A172 (cell line): ENCODE data around the gene RNH1. TPM values are rescaled to one million over a fixed set of nuclear protein-coding genes. Genes with fewer than 3 reads are reported as not detected.

Experiments used
- DNase-seq: peaks from one replicate; pipeline ENCODE4 v3.0.0-alpha.2; 2015; ENCODE audit warnings: low spot score
- total RNA-seq: library from RNA; depleted of rRNA; stranded (reverse); fragments of >200 nt; shearing (Covaris generic); gene quantifications from 2 replicates; pipeline ENCODE4 v1.2.3, GENCODE V29; 2014; rRNA removed

The RNH1 gene
- total RNA-seq = 299 and 316 TPM in 2 replicates

DNA sequence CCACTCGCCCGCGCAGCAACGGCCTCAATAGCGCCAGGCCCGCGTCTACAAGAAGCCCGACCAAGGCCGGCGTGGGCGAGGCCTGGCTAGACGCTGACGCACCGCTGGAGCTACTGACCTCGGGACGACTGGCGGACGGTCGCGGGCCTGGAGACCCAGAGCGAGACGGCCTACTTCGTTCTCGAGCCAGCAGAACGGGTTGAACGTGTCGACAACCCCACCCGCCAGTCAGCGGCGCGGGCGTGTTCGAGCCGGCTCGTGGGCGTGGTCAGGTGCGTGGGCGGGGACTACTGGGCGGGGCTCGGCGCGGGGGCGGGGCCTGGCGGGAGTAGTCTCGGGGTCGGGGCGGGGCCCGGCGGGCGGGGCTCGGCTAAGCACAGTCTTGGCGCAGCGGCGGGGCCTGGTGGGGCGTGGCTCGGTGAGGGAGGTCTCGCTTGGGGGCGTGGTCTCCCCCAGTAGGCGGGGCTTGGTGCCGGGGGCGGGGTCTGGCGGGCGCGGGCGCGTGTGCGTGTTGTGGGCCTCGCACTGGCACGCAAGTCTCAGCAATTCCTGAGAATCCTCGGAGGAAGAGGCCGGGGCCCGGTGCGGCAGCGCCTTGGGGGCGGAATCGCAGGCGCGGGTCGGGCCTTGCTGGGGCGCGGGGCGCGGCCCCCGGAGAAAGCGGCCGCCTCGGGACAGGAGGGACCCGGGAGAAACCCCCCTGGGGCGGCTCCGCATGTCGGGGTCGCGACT is at the start of gene RNH1:
Gene RNH1, minus strand, starts transcription at position 248 of the 732 bp plus-strand sequence. CDS start 5,080 bp downstream, outside the sequence.
- peak; percentile 80 for DNase-seq

- DNase-seq = no peak
Measured at GRCh38 chr11:555780-556661, 49.0 kb upstream of the RNH1 start.

GRCh38 chr11:555227-555779 is 48.3 kb upstream of the RNH1 start:
- DNase-seq = no peak

DNA sequence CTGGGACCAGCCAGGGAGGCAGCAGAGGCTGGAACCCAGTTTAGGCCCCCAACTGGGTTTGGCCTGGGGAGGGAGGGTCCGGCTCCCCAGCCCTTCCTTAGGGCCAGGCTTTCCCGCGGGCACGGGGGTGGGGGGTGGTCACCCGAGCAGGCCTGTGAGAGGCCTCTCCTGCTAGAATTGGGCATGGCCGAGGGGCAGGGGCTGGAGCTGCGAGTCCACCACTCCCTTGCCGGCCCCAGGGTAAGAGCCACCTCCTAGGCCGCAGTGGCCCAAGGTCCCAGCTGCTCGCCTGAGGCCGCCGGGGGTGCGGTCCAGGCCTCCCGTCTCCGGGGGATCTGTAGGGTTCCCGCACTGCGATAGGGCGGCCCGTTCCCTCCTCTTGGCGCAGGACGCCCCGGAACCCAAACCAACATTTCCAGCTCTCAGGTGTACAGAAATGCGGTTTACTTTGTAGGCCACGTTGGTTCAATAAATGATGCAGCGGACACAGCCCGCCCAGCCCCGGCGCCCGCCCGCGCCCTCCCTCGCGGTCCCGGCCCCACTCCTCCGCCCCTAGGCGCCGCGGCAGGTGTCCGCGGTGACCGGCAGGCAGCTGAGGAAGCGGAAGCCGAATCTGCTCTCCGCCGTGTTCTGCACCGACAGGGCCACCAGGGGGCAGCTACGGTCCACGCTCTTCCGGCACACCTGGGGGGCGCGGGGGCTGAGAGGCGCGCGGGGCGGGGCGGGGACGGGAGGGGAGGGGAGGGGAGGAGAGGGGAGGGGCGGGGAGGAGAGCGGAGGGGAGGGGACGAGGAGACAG is 47.6 kb upstream of the RNH1 start:
- DNase-seq = peak; percentile 40

DNA sequence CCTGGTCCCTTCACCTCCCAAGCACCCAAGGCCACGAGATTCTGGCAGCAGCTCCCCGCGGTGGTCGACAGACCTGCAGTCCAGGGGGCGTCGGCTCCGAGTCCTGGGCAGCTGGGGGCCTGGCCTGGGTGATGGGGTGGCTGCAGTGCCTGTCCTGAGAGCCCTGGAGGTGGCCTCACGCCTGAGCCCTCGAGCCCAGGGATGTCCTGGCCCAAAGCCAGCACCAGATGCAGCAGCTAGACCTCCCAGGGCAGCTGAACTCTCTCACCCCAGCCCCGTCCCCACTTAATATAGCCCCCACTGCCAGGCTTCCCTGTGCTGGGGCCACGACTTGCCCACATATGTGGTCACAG is 46.9 kb upstream of the RNH1 start:
- no peak for DNase-seq

DNA sequence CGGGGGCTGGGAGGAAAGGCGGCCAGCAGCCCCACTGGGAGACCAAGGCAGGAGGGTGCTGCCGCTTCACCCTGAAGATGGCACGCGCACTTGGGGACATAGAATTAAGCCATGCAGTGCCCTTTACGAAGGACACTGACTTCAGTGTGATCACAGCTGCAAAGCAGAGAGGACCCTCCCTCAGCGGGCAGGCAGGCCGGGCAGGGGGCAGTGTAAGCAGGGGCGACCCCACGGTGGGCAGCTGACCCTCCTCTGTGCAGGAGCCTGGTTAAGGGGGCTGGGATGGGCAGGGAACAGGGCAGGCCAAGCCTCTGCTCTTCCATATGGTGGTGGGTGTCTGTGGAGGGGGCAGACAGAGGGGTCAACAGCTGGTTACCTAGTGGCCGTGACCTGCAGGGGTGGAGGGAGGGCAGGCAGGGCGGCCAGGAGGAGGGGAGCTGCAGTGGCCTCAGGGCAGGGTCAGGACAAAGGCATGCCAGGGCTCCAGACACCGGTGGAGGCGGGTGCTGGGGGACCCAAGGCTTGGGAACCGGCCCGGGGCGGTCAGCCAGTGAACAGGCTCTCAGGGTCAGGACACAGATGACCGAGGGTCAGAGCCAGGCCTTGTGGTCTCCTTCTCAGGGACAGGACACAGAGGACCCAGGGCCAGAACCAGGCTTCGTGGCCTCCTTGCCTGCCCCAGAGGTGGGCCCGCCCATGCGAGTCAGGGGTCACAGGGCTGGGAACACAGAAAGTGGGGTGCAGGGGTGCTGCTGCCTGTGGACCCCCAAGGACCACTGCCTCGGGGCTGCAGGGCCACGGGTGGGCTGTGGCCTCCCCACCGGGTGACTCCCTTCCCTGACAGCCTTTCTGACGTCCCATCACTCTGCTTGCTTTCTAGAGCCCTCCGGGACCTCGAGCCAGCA is 46.3 kb upstream of the RNH1 start:
- no peak for DNase-seq

DNA sequence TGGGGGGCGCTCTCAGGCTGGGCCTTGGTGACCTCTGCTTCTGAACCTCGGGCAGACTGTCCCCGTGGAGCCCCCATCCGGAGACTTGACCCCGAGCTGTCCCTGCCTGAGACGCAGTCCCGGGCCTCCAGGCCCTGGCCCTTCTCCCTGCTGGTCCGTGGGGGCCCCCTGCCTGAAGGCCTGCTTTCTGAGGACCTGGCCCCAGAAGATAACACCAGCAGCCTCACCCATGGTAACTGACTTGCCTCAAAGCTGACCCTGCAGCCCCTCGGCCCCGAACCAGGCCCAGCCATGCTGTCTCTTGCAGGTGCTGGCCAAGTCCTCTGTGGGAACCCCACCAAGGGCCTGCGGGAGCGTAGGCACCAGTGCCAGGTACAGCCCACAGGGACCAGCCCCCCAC is 44.6 kb upstream of the RNH1 start:
- DNase-seq = no peak

GRCh38 chr11:551131-551530 is 44.1 kb upstream of the RNH1 start:
- DNase-seq = no peak

GRCh38 chr11:550746-551085 is 43.7 kb upstream of the RNH1 start:
- DNase-seq = no peak

- no peak for DNase-seq
Measured at GRCh38 chr11:550021-550745, 43.1 kb upstream of the RNH1 start.

GRCh38 chr11:548700-549603 is 41.9 kb upstream of the RNH1 start:
- DNase-seq = no peak

GRCh38 chr11:545171-545570 is 38.1 kb upstream of the RNH1 start:
- DNase-seq = no peak

GRCh38 chr11:544817-545166 is 37.8 kb upstream of the RNH1 start:
- no peak for DNase-seq

DNA sequence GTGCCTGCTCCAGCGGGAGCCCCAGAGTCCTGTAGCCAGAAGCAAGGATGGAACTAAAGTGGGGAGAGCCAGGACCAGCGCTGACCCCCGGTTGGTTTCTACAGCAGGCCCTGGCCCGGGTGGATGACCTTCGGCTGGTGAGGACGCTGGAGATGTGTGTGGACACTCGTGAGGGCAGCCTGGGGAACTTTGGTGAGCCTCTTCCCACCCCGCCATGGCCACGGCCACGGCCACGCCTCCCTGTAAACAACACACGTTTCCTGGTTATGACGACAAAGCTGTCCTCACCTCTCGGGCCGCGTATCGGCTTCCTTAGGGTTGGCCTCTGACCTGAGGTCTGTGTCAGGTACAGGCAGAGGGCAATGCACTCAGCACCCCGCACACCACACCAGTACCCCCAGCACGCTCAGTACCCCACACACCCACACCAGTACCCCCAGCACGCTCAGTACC is 34.4 kb upstream of the RNH1 start:
- no peak for DNase-seq

GRCh38 chr11:540583-541432 is 33.8 kb upstream of the RNH1 start:
- no peak for DNase-seq

- no peak for DNase-seq
Measured at GRCh38 chr11:539971-540481, 33.0 kb upstream of the RNH1 start.

- DNase-seq = no peak
Measured at GRCh38 chr11:538431-539051, 31.5 kb upstream of the RNH1 start.
